Measurements from ENCODE around the gene MR1.

- TF ChIP-seq POLR2A (IDR thresholded peaks at IDR 0.05), result no peak
- no peak for TF ChIP-seq CTCF (IDR thresholded peaks at IDR 0.05)
These were observed 58.3 kb downstream of the MR1 start for GRCh38 chr1:181092056-181092455.
